Gastroesophageal sphincter (tissue), 3 donors: ENCODE results near the gene DNAAF8.

ENCODE experiments used
- CTCF ChIP-seq, 4 experiments: fragments of 200-600 bp in 2 of 4; fragments of 450-650 bp in 2 of 4; sonication (generic) in 1 of 4; IDR thresholded peaks; one replicate each; pipeline ENCODE4 v1.5.1; 2017 to 2019; ENCODE audit warnings: antibody characterized with exemption in 4 of 4, mild to moderate bottlenecking in 2 of 4, moderate library complexity in 2 of 4
- POLR2A ChIP-seq, 2 donors: fragments of 450-650 bp; IDR thresholded peaks; one replicate each; pipeline ENCODE4 v1.6.1; 2017; ENCODE audit warnings: antibody characterized with exemption in 2 of 2, mild to moderate bottlenecking in 2 of 2, moderate library complexity in 1 of 2
- POLR2AphosphoS5 ChIP-seq: sonication (generic); formaldehyde crosslinking; IDR thresholded peaks from one replicate; pipeline ENCODE4 v1.6.1; 2017; ENCODE audit warnings: antibody characterized with exemption

GRCh38 chr16:4700380-4700996, 33.8 kb upstream of the DNAAF8 start:
- TF ChIP-seq CTCF (IDR thresholded peaks at IDR 0.05) (no peak), POLR2AphosphoS5 (no peak), POLR2A (IDR thresholded peaks at IDR 0.05) (no peak)
